Thyroid gland (tissue), 4 donors: ENCODE results near the gene PPHLN1. TPM values are rescaled to one million over a fixed set of nuclear protein-coding genes. Genes with fewer than 3 reads are reported as not detected.
A peak's percentile ranks its signal among the peaks of the same experiment; 100 is the strongest.

Experiments
- DNase-seq, 2 donors: peaks; one replicate each; pipeline ENCODE4 v3.0.0-alpha.2; 2019
- H3K27ac ChIP-seq, 3 donors: fragments of 200-600 bp; sonication (generic); 1 replicate in 2 of 3; 2 replicates in 1 of 3; pipeline ENCODE4 v1.5.1; 2016 to 2019; ENCODE audit warnings: mild to moderate bottlenecking in 1 of 3, moderate library complexity in 1 of 3
- H3K27me3 ChIP-seq: fragments of 200-600 bp; sonication (generic); one replicate; pipeline ENCODE4 v1.5.1; 2019
- H3K36me3 ChIP-seq, 2 donors: fragments of 200-600 bp; sonication (generic); one replicate each; pipeline ENCODE4 v1.5.1; 2016 to 2019
- H3K4me1 ChIP-seq, 2 donors: fragments of 200-600 bp; sonication (generic); one replicate each; pipeline ENCODE4 v1.5.1; 2017 to 2019
- H3K4me3 ChIP-seq, 3 donors: fragments of 200-600 bp; sonication (generic); replicated peaks in 1 of 3; 1 replicate in 2 of 3; 2 replicates in 1 of 3; pipeline ENCODE4 v1.5.1; 2016; ENCODE audit warnings: mild to moderate bottlenecking in 1 of 3
- H3K9me3 ChIP-seq: fragments of 200-600 bp; sonication (generic); one replicate; pipeline ENCODE4 v1.5.1; 2017
- CTCF ChIP-seq, 6 experiments: fragments of 200-600 bp in 3 of 6; fragments of 450-650 bp in 3 of 6; sonication (generic) in 3 of 6; IDR thresholded peaks; one replicate each; pipeline ENCODE4 v1.5.1; 2016 to 2019; ENCODE audit warnings: antibody characterized with exemption in 6 of 6, mild to moderate bottlenecking in 2 of 6, inconsistent platforms in 1 of 6, moderate library complexity in 1 of 6
- POLR2A ChIP-seq, 2 donors: fragments of 450-650 bp; IDR thresholded peaks; one replicate each; pipeline ENCODE4 v1.6.1; 2017; ENCODE audit warnings: antibody characterized with exemption in 2 of 2, mild to moderate bottlenecking in 2 of 2, moderate library complexity in 1 of 2
- WGBS, 2 donors: methylation state at CpG; one replicate each; pipeline ENCODE4 v1.1.5; 2017; 5-methylcytosine and 5-hydroxymethylcytosine counted together
- intact Hi-C: fragments of 100-400 bp; cut with DNase I; formaldehyde crosslinking; loops from one replicate; pipeline ENCODE4 v1.15.1; 2023
- total RNA-seq, 4 donors: library from RNA; depleted of rRNA; stranded (reverse); fragments of >200 nt; gene quantifications; one replicate each; pipeline ENCODE4 v1.2.3, GENCODE V29; 2016

PPHLN1 gene
- total RNA-seq, 4 donors from 2014 or later, result 57.9 to 91.3 (median 66.3) TPM

GRCh38 chr12:42365486-42365885 is 39.5 kb downstream of the PPHLN1 start:
- no peaks in the 10 kb centered on the region for H3K36me3 ChIP-seq
- H3K27me3 ChIP-seq, result no peaks in the 10 kb centered on the region
- no peak for DNase-seq
- intact Hi-C loops, result no loop called here
- TF ChIP-seq CTCF (IDR thresholded peaks at IDR 0.05) (no peak), POLR2A (IDR thresholded peaks at IDR 0.05) (no peak)
- no peaks in the 10 kb centered on the region for H3K9me3 ChIP-seq
- 98 to 99% methylated on average over 5 of the region's 5 CpGs for WGBS, 2 donors
- H3K27ac ChIP-seq, result no peak overlapping the region
- H3K4me3 ChIP-seq, result no peak overlapping the region
- H3K4me1 ChIP-seq, result no peaks in the 10 kb centered on the region

GRCh38 chr12:42370013-42370412 is 44.0 kb downstream of the PPHLN1 start:
- 81% methylated on average over 4 of the region's 4 CpGs for WGBS, 2 donors
- intact Hi-C loops, result no loop called here
- H3K9me3 ChIP-seq, result no peaks in the 10 kb centered on the region
- no peak for DNase-seq
- H3K27me3 ChIP-seq, result no peaks in the 10 kb centered on the region
- no peak overlapping the region for H3K27ac ChIP-seq
- H3K4me3 ChIP-seq, result no peak overlapping the region
- H3K4me1 ChIP-seq, result no peaks in the 10 kb centered on the region
- TF ChIP-seq CTCF (IDR thresholded peaks at IDR 0.05) (no peak), POLR2A (IDR thresholded peaks at IDR 0.05) (no peak)
- H3K36me3 ChIP-seq, result peaks cover 0 to 4% of the 10 kb centered on the region in 2 donors

- intact Hi-C loops, result no loop called here
- Histone ChIP-seq H3K27me3 (no peaks in the 10 kb centered on the region), H3K4me1 (no peaks in the 10 kb centered on the region), H3K4me3 (no peak overlapping the region), H3K27ac (no peak overlapping the region), H3K9me3 (no peaks in the 10 kb centered on the region), H3K36me3 (peaks cover 0 to 12% of the 10 kb centered on the region in 2 donors)
- WGBS, 2 donors, result 90% methylated on average over 2 of the region's 2 CpGs
- TF ChIP-seq POLR2A (IDR thresholded peaks at IDR 0.05) (no peak), CTCF (IDR thresholded peaks at IDR 0.05) (peak; percentile 37 to 73 (median 62))
- no peak for DNase-seq
These were observed 46.3 kb downstream of the PPHLN1 start for GRCh38 chr12:42372154-42372791.

GRCh38 chr12:42373669-42374068 is 47.7 kb downstream of the PPHLN1 start:
- Histone ChIP-seq H3K36me3 (peaks cover 0 to 12% of the 10 kb centered on the region in 2 donors), H3K27ac (no peak overlapping the region), H3K4me1 (no peaks in the 10 kb centered on the region), H3K4me3 (no peak overlapping the region), H3K27me3 (no peaks in the 10 kb centered on the region), H3K9me3 (no peaks in the 10 kb centered on the region)
- intact Hi-C loops, result no loop called here
- no peak for DNase-seq
- no peak for TF ChIP-seq POLR2A (IDR thresholded peaks at IDR 0.05)
- TF ChIP-seq CTCF (IDR thresholded peaks at IDR 0.05), result no peak

- Histone ChIP-seq H3K4me3 (no peak overlapping the region), H3K4me1 (no peaks in the 10 kb centered on the region), H3K27ac (no peak overlapping the region), H3K36me3 (peaks cover 0 to 1% of the 10 kb centered on the region in 2 donors), H3K27me3 (no peaks in the 10 kb centered on the region), H3K9me3 (no peaks in the 10 kb centered on the region)
- intact Hi-C loops, result no loop called here
- no peak for DNase-seq
- TF ChIP-seq CTCF (IDR thresholded peaks at IDR 0.05), result no peak
- no peak for TF ChIP-seq POLR2A (IDR thresholded peaks at IDR 0.05)
- 98 to 100% methylated on average over 1 of the region's 1 CpG for WGBS, 2 donors
These were observed 54.8 kb downstream of the PPHLN1 start for GRCh38 chr12:42380733-42381132.
